ENCODE measurements around the gene TMIGD2. TPM values are rescaled to one million over a fixed set of nuclear protein-coding genes. Genes with fewer than 3 reads are reported as not detected.

Gene TMIGD2
- total and polyA plus RNA-seq, 4 donors = 0.16 to 0.94 (median 0.48) TPM

DNA sequence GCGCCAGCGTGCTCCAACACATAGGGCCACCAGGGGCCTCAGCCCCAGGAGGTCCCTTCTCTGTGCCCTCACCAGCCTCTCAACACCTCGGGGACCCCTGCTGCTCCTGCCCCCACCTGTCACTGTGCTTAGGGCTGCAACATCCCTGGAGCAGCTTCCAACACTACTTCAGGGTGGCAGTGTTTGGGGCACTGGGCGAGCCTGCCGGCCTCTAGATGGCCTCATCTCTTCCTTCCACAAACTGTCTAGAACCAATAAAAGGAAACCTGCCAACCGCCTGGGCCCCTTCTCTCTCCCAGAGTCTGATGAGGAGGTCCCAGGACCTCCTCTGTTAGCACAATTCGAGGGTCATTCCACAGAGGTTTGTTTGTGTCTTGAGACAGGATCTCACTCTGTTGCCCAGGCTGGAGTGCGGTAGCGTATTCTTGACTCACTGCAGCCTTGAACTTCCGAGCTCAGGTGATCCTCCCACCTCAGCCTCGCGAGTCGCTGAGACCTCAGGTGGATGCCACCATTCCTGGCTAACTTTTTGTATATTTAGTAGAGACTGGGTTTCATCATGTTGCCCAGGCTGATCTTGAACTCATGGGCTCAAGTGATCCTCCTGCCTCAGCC is 33.3 kb downstream of the TMIGD2 start:
- Histone ChIP-seq H3K27me3 (ENCODE audit: control insufficient read depth in 4 of 4, insufficient read depth in 4 of 4, low read length in 3 of 4) (no peaks in the 10 kb centered on the region), H3K4me3 (ENCODE audit: low read depth in 1 of 3, low read length in 3 of 3) (no peak overlapping the region), H3K9me3 (ENCODE audit: control insufficient read depth in 4 of 4, low read length in 3 of 4) (no peaks in the 10 kb centered on the region), H3K4me1 (ENCODE audit: control insufficient read depth in 4 of 4, insufficient read depth in 4 of 4, low read length in 3 of 4) (peaks cover 4 to 24% (median 15%) of the 10 kb centered on the region in 4 donors), H3K9ac (ENCODE audit: low read depth in 1 of 2, low read length in 2 of 2) (peak overlapping the region; percentile 1 to 74), H3K27ac (ENCODE audit: low read depth in 1 of 2, low read length in 2 of 2) (peak overlapping the region; percentile 88 to 95), H3K36me3 (ENCODE audit: control insufficient read depth in 4 of 4, insufficient read depth in 3 of 4, low read depth in 1 of 4, low read length in 3 of 4) (peaks cover 0 to 12% (median 5%) of the 10 kb centered on the region in 4 donors)
- TF ChIP-seq JUND (IDR thresholded peaks at IDR 0.05) = no peak
- TF ChIP-seq RAD21 (IDR thresholded peaks at IDR 0.05) = peak in 1 of 2 donors; percentile 14
- DNase-seq (ENCODE audit: low spot score) = no peak
- WGBS = 55% methylated on average over 13 of the region's 13 CpGs

DNA sequence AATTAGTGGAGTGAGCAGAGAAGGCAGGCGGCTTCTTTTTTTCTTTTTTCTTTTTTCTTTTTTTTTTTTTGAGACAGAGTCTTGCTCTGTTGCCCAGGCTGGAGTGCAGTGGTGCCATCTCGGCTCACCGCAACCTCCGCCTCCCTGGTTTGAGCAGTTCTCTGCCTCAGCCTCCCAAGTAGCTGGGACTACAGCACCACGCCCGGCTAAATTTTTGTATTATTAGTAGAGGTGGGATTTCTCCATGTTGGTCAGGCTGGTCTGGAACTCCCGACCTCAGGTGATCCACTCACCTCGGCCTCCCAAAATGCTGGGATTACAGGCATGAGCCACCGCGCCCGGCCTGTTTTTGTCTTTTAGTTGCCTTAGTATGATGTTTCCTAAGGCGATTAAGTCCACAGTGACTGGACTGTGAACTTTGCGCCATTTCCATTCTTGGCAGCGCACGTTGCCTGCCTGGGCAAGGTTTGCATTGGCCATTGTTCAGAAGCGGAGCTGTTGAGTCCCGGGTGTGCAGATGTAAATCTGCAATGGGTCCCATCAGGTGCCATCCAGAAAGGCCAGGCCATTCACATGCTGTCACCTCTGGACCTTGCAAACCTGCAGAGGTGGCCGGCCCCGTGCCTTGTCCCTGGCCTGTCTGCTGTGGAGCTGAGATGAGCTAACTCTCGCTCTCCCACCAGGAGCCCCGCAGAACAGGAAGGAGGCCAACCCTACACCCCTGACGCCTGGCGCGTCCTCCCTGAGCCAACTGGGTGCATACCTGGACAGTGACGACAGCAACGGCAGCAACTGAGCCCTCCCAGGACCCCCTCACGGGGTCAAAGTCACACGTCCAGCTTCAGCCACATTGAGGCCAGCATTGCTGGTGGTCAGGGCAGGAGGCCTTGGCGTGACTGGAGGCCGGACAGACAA is 34.0 kb downstream of the TMIGD2 start:
- H3K9me3 ChIP-seq (ENCODE audit: control insufficient read depth in 4 of 4, low read length in 3 of 4) = no peaks in the 10 kb centered on the region
- H3K4me3 ChIP-seq (ENCODE audit: low read depth in 1 of 3, low read length in 3 of 3) = no peak overlapping the region
- H3K36me3 ChIP-seq (ENCODE audit: control insufficient read depth in 4 of 4, insufficient read depth in 3 of 4, low read depth in 1 of 4, low read length in 3 of 4) = peaks cover 0 to 12% (median 6%) of the 10 kb centered on the region in 4 donors
- peak overlapping the region; percentile 88 to 95 for H3K27ac ChIP-seq (ENCODE audit: low read depth in 1 of 2, low read length in 2 of 2)
- WGBS = 34% methylated on average over 30 of the region's 30 CpGs
- no peaks in the 10 kb centered on the region for H3K27me3 ChIP-seq (ENCODE audit: control insufficient read depth in 4 of 4, insufficient read depth in 4 of 4, low read length in 3 of 4)
- TF ChIP-seq RXRA (IDR thresholded peaks at IDR 0.05) = peak; percentile 96 to 97
- TF ChIP-seq TAF1 (conservative IDR thresholded peaks at IDR 0.05) = no peak
- peak; percentile 92 for TF ChIP-seq ZBTB33 (IDR thresholded peaks at IDR 0.05)
- peak; percentile 99 for TF ChIP-seq SP1 (IDR thresholded peaks at IDR 0.05)
- TF ChIP-seq YY1 (IDR thresholded peaks at IDR 0.05) = peak; percentile 93
- peak in 1 of 2 donors; percentile 66 for TF ChIP-seq GABPA (IDR thresholded peaks at IDR 0.05 in 1 of 2, conservative IDR thresholded peaks at IDR 0.05 in 1 of 2)
- peak; percentile 83 for TF ChIP-seq REST (IDR thresholded peaks at IDR 0.05)
- TF ChIP-seq RAD21 (IDR thresholded peaks at IDR 0.05) = peak; percentile 17 to 60
- TF ChIP-seq HNF4G (IDR thresholded peaks at IDR 0.05) = peak; percentile 89
- TF ChIP-seq FOXA1 (IDR thresholded peaks at IDR 0.05) = peak; percentile 86
- peak; percentile 82 for TF ChIP-seq ATF3 (IDR thresholded peaks at IDR 0.05)
- TF ChIP-seq NR2F2 (IDR thresholded peaks at IDR 0.05) = no peak
- no peak for TF ChIP-seq CTCF (IDR thresholded peaks at IDR 0.05; ENCODE audit: low read depth, low read length, missing input control)
- TF ChIP-seq FOXA2 (IDR thresholded peaks at IDR 0.05) = peak; percentile 82
- peak in 1 of 2 donors; percentile 80 for TF ChIP-seq EGR1 (IDR thresholded peaks at IDR 0.05; ENCODE audit: low read depth in 2 of 2)
- TF ChIP-seq HNF4A (conservative IDR thresholded peaks at IDR 0.05) = peak; percentile 95
- TF ChIP-seq, protein P1, sequence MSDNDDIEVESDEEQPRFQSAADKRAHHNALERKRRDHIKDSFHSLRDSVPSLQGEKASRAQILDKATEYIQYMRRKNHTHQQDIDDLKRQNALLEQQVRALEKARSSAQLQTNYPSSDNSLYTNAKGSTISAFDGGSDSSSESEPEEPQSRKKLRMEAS (IDR thresholded peaks at IDR 0.05) = peak; percentile 98
- TF ChIP-seq JUND (IDR thresholded peaks at IDR 0.05) = peak; percentile 43 to 87
- peak; percentile 48 for DNase-seq (ENCODE audit: low spot score)
- peak overlapping the region in 1 of 2 donors; percentile 1 for H3K9ac ChIP-seq (ENCODE audit: low read depth in 1 of 2, low read length in 2 of 2)
- peaks cover 4 to 24% (median 15%) of the 10 kb centered on the region in 4 donors for H3K4me1 ChIP-seq (ENCODE audit: control insufficient read depth in 4 of 4, insufficient read depth in 4 of 4, low read length in 3 of 4)
